NB4 (cell line): Measurements from ENCODE around the gene LHFPL5.
A peak's percentile ranks its signal among the peaks of the same experiment; 100 is the strongest.

Experiments
- DNase-seq: peaks from one replicate; pipeline ENCODE4 v3.0.0; 2010; ENCODE audit warnings: low read depth
- H3K4me3 ChIP-seq: one replicate; pipeline ENCODE4 v1.5.1; 2011; ENCODE audit warnings: mild to moderate bottlenecking, low read depth, low read length, moderate library complexity
- CTCF ChIP-seq: IDR thresholded peaks from one replicate; pipeline ENCODE4 v1.5.1; 2012; ENCODE audit warnings: low read depth, low read length
- MAX ChIP-seq: IDR thresholded peaks from 2 replicates; pipeline ENCODE4 v1.6.1; 2011; ENCODE audit warnings: low read depth, low read length
- MYC ChIP-seq: IDR thresholded peaks from 2 replicates; pipeline ENCODE4 v1.6.1; 2011; ENCODE audit warnings: low read depth, low read length
- POLR2A ChIP-seq: IDR thresholded peaks from 2 replicates; pipeline ENCODE4 v1.6.1; 2011; ENCODE audit warnings: mild to moderate bottlenecking; ENCODE audit not compliant: insufficient read length; ENCODE audit errors: extremely low read depth

The LHFPL5 gene

GRCh38 chr6:35824552-35825192 lies 19.5 kb downstream of the LHFPL5 start:
- no peak overlapping the region for H3K4me3 ChIP-seq
- no peak for DNase-seq
- TF ChIP-seq CTCF (no peak), POLR2A (no peak), MYC (no peak), MAX (no peak)

GRCh38 chr6:35829306-35829705 lies 24.2 kb downstream of the LHFPL5 start:
- DNase-seq: no peak
- no peak overlapping the region for H3K4me3 ChIP-seq
- no peak for TF ChIP-seq POLR2A
- no peak for TF ChIP-seq MYC
- no peak for TF ChIP-seq CTCF
- TF ChIP-seq MAX: no peak

- no peak for TF ChIP-seq MYC
- TF ChIP-seq CTCF: no peak
- TF ChIP-seq POLR2A: no peak
- TF ChIP-seq MAX: no peak
- no peak for DNase-seq
- no peak overlapping the region for H3K4me3 ChIP-seq
Measured at GRCh38 chr6:35831257-35832007, 26.3 kb downstream of the LHFPL5 start.

GRCh38 chr6:35833536-35833935 lies 28.4 kb downstream of the LHFPL5 start:
- TF ChIP-seq POLR2A (no peak), MAX (no peak), CTCF (no peak), MYC (no peak)
- peak; percentile 88 for DNase-seq
- no peak overlapping the region for H3K4me3 ChIP-seq

GRCh38 chr6:35839019-35839418 lies 33.9 kb downstream of the LHFPL5 start:
- TF ChIP-seq CTCF: no peak
- no peak overlapping the region for H3K4me3 ChIP-seq
- no peak for DNase-seq

- TF ChIP-seq MAX (no peak), MYC (no peak), POLR2A (no peak), CTCF (no peak)
- no peak for DNase-seq
- no peak overlapping the region for H3K4me3 ChIP-seq
Measured at GRCh38 chr6:35842381-35842780, 37.2 kb downstream of the LHFPL5 start.
